Psoas muscle (tissue), 8 donors: ENCODE results near the gene CIDEB. TPM values are rescaled to one million over a fixed set of nuclear protein-coding genes. Genes with fewer than 3 reads are reported as not detected.

ENCODE experiments used
- ATAC-seq, 4 donors: fragments of 200-7000 bp; cut with Tn5 transposase; one replicate each; pipeline ENCODE4 v1.9.1; 2020; ENCODE audit warnings: moderate library complexity in 3 of 4, mild to moderate bottlenecking in 2 of 4
- DNase-seq, 2 donors: peaks; one replicate each; pipeline ENCODE4 v3.0.0-alpha.2; 2020
- H3K27ac ChIP-seq: fragments of 200-600 bp; one replicate; pipeline ENCODE4 v1.8.0; 2022
- H3K27me3 ChIP-seq, 3 donors: fragments of 200-600 bp in 1 of 3; one replicate each; pipeline versions ENCODE4 v1.6.1 to v1.8.0; 2013 to 2022; ENCODE audit warnings: low read length in 2 of 3, mild to moderate bottlenecking in 2 of 3, moderate library complexity in 1 of 3; ENCODE audit not compliant: insufficient read depth in 3 of 3
- H3K36me3 ChIP-seq, 2 donors: fragments of 200-600 bp in 1 of 2; one replicate each; pipeline versions ENCODE4 v1.6.1 to v1.8.0; 2013 to 2022; ENCODE audit warnings: low read depth in 1 of 2, mild to moderate bottlenecking in 1 of 2, moderate library complexity in 1 of 2; ENCODE audit not compliant: insufficient read depth in 1 of 2
- H3K4me1 ChIP-seq: fragments of 200-600 bp; one replicate; pipeline ENCODE4 v1.8.0; 2022
- H3K4me3 ChIP-seq: fragments of 200-600 bp; one replicate; pipeline ENCODE4 v1.8.0; 2022; ENCODE audit warnings: mild to moderate bottlenecking
- H3K9me3 ChIP-seq: fragments of 200-600 bp; one replicate; pipeline ENCODE4 v1.8.0; 2022
- WGBS, 3 donors: extraction: QIAGEN DNeasy Blood & Tissue Kit; methylation state at CpG; one replicate each; pipeline versions ENCODE4 v1.1.6 to v1.1.7; 2013; 5-methylcytosine and 5-hydroxymethylcytosine counted together
- intact Hi-C, 2 donors: fragments of 100-400 bp; cut with DNase I; formaldehyde crosslinking; loops; one replicate each; pipeline versions ENCODE4 v1.11.0 to v1.14.2; 2022
- polyA plus RNA-seq, 3 donors: library from polyadenylated mRNA; stranded (reverse); fragments of 200-250 nt; gene quantifications; one replicate each; pipeline ENCODE4 v1.2.3, GENCODE V29; 2013
- total RNA-seq, 4 donors: library from RNA; stranded (reverse); fragmentation: NEBNext Ultra II Directional in 2 of 4; extraction: Animal tissue kit (Norgen Biotek cat#: 25700) in 2 of 4; gene quantifications; one replicate each; pipeline versions ENCODE4 v1.2.1 to v1.2.4, GENCODE V29; 2021 to 2023
- TF ChIP-seq, protein P1 (sequence below): fragments of 200-600 bp; IDR thresholded peaks from one replicate; pipeline ENCODE4 v1.8.0; 2022; ENCODE audit warnings: antibody characterized with exemption
- donor health status: healthy with polysubstance abuse.
- donor health status: DM: no; HTN: no; CAD: no; lungs with moderate emphysema.
- donor health status: Bipolar disorder and iron deficiency.
- donor health status: healthy.
- donor health status: DM: yes; HTN: yes; CAD: no.
- donor health status: DM: no; HTN: no; CAD: no.
- donor health status: DM: no; HTN: no; CAD: no.
- donor health status: DM: yes; HTN: yes; CAD: no.

Gene CIDEB
- total and polyA plus RNA-seq, 7 donors, result 0.95 to 2.5 (median 1.7) TPM

GRCh38 chr14:24296341-24297157 is 11.2 kb downstream of the CIDEB start:
- intact Hi-C loops, result loop anchor here in 1 of 2 donors (1.0 kb wide), 1 partner anchor 53 kb away; no protein-coding TSS in a partner anchor
- TF ChIP-seq, protein P1, sequence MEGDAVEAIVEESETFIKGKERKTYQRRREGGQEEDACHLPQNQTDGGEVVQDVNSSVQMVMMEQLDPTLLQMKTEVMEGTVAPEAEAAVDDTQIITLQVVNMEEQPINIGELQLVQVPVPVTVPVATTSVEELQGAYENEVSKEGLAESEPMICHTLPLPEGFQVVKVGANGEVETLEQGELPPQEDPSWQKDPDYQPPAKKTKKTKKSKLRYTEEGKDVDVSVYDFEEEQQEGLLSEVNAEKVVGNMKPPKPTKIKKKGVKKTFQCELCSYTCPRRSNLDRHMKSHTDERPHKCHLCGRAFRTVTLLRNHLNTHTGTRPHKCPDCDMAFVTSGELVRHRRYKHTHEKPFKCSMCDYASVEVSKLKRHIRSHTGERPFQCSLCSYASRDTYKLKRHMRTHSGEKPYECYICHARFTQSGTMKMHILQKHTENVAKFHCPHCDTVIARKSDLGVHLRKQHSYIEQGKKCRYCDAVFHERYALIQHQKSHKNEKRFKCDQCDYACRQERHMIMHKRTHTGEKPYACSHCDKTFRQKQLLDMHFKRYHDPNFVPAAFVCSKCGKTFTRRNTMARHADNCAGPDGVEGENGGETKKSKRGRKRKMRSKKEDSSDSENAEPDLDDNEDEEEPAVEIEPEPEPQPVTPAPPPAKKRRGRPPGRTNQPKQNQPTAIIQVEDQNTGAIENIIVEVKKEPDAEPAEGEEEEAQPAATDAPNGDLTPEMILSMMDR, result peak; percentile 68
- 54 to 60% (median 60%) methylated on average over 12 of the region's 12 CpGs for WGBS, 3 donors

DNA sequence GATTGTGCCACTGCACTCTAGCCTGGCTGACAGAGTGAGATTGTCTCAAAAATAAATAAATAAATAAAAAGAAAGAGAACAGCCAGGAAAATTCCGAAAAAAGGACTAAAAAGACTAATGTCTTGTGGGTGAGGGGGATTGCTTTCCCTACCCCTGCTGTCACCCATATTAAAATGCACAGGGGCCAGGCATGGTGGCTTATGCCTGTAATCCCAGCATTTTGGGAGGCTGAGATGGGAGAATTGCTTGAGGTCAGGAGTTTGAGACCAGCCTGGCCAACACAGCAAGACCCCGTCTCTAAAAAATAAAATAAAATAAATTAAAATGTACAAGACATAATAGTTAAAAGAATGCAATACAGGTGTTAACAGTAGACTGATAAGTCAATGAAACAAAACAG is 14.3 kb downstream of the CIDEB start:
- Histone ChIP-seq H3K27me3 (no peaks in the 10 kb centered on the region), H3K27ac (no peak overlapping the region), H3K4me3 (no peak overlapping the region), H3K9me3 (no peaks in the 10 kb centered on the region), H3K36me3 (peaks cover 0 to 59% of the 10 kb centered on the region in 2 donors), H3K4me1 (peaks cover 8% of the 10 kb centered on the region)
- 96 to 97% (median 96%) methylated on average over 2 of the region's 2 CpGs for whole genome bisulfite sequencing, 3 donors
- intact Hi-C loops, result no loop called here
- no peak for ATAC-seq
- TF ChIP-seq, protein P1, result no peak
- DNase-seq, result no peak

More at GRCh38 chr14:24296341-24297157, 11.2 kb downstream of the CIDEB start:
- H3K4me3 ChIP-seq, result no peak overlapping the region
- H3K27me3 ChIP-seq, result no peaks in the 10 kb centered on the region
- H3K36me3 ChIP-seq, result peaks cover 0 to 44% of the 10 kb centered on the region in 2 donors
- H3K9me3 ChIP-seq, result no peaks in the 10 kb centered on the region
- H3K4me1 ChIP-seq, result peaks cover 27% of the 10 kb centered on the region
- ATAC-seq (peak; percentile 61 to 70 (median 68)), DNase-seq (peak; percentile 56 to 67)
- H3K27ac ChIP-seq, result no peak overlapping the region

GRCh38 chr14:24292118-24292807 is 15.5 kb downstream of the CIDEB start:
- DNase-seq (no peak), ATAC-seq (no peak)
- no peak overlapping the region for H3K4me3 ChIP-seq
- TF ChIP-seq, protein P1, result no peak
- intact Hi-C loops, result no loop called here
- 91 to 95% (median 93%) methylated on average over 11 of the region's 11 CpGs for WGBS, 3 donors
- H3K4me1 ChIP-seq, result peaks cover 6% of the 10 kb centered on the region
- no peaks in the 10 kb centered on the region for H3K27me3 ChIP-seq
- no peak overlapping the region for H3K27ac ChIP-seq
- H3K9me3 ChIP-seq, result no peaks in the 10 kb centered on the region
- H3K36me3 ChIP-seq, result peaks cover 0 to 59% of the 10 kb centered on the region in 2 donors

- Histone ChIP-seq H3K4me3 (no peak overlapping the region), H3K9me3 (no peaks in the 10 kb centered on the region), H3K27me3 (no peaks in the 10 kb centered on the region), H3K4me1 (peaks cover under 1% of the 10 kb centered on the region), H3K27ac (no peak overlapping the region), H3K36me3 (peaks cover 0 to 59% of the 10 kb centered on the region in 2 donors)
- TF ChIP-seq, protein P1, result no peak
- ATAC-seq (no peak), DNase-seq (no peak)
- 84 to 100% (median 87%) methylated on average over 3 of the region's 3 CpGs for WGBS, 3 donors
- intact Hi-C loops, result no loop called here
Measured at GRCh38 chr14:24291446-24292117, 16.2 kb downstream of the CIDEB start.
